GM18951 (cell line): ENCODE results near the gene PRR35.

Source experiments
- POLR2A ChIP-seq: IDR thresholded peaks from 4 replicates; pipeline ENCODE4 v1.6.1; 2011; ENCODE audit warnings: mild to moderate bottlenecking; ENCODE audit not compliant: insufficient read length, insufficient read depth; ENCODE audit errors: extremely low read depth
- in situ Hi-C: fragments of 300-500 bp; cut with MboI; formaldehyde crosslinking; loops from one replicate; pipeline ENCODE4 v1.12.0; 2022; ENCODE audit warnings: low sequenced_read_pairs, mixed read lengths, inconsistent platforms; ENCODE audit not compliant: unreplicated experiment

The PRR35 gene

GRCh38 chr16:578870-579405, 18.7 kb downstream of the PRR35 start:
- in situ Hi-C loops, result no loop called here
- TF ChIP-seq POLR2A, result no peak

DNA sequence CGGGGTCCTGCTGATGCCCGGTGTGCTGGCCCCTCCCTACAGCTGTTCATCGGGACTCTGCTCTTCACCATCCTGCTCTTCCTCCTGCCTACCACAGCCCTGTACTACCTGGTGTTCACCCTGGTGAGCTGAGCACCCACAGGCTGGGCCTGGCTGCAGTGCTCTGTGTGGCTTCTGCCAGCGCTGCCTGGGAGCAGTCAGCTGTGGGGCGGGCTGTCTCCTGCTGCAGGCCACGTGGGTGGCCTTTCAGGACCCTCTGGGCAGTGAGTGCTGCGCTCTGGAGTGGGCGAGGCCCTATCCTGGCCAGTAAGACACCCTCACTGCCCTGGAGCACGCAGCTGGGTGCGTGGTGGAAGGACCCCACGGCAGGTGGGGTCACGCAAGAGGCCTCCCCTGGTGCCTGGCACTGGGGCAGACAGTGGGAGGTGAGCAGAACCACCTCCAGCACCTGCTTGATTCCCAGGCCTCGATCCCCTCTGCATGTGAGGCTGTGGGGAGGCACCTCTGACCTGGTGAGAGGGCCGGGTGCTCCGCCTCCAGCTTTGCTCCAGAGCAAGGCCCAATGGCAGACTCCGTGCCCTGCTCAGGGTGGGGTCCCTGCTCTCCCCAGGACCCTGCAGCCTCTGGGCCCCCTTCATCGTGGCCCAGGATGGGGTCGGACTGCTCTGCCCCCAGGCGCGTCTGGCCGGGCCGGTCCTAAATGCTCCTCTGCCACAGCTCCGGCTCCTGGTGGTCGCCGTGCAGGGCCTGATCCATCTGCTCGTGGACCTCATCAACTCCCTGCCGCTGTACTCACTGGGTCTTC, 20.1 kb downstream of the PRR35 start:
- in situ Hi-C loops, result no loop called here
- no peak for TF ChIP-seq POLR2A

- in situ Hi-C loops, result no loop called here
Observed at GRCh38 chr16:580946-581498, 20.8 kb downstream of the PRR35 start.

GRCh38 chr16:582218-582613, 22.0 kb downstream of the PRR35 start:
- no peak for TF ChIP-seq POLR2A
- in situ Hi-C loops, result no loop called here

More at GRCh38 chr16:580946-581498, 20.8 kb downstream of the PRR35 start:
- TF ChIP-seq POLR2A, result no peak

DNA sequence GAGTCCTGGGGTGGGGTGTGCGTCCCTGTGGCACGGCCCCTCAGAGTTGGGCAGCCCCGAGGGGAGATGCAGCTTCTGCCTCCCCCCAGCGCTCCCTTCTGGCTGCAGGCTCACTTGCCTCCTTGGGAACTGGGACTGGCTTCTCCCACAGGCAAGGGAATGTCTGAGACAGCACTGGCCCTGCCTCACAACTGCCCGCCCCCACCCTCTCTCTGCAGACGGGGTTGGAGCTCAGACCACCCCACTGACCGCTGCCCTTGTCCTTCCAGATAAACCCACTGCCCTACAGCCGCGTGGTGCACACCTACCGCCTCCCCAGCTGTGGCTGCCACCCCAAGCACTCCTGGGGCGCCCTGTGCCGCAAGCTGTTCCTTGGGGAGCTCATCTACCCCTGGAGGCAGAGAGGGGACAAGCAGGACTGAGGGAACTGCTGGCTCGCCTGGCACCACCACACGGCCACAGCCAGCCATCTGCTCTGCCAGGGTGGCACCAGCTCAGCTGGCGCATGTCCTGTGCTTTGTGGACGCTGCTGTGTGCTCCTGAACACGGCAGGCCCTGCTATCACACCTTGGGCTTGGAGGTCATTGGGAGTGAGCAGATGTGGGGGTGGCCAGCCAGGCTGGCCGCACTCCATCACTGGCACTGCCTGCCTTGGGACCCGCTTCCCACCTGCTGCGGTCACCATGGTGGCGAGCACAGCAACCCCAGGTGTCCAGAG, 22.6 kb downstream of the PRR35 start:
- no peak for TF ChIP-seq POLR2A
- in situ Hi-C loops, result no loop called here

- in situ Hi-C loops, result no loop called here
- no peak for TF ChIP-seq POLR2A
Observed at GRCh38 chr16:583470-583814, 23.2 kb downstream of the PRR35 start.

DNA sequence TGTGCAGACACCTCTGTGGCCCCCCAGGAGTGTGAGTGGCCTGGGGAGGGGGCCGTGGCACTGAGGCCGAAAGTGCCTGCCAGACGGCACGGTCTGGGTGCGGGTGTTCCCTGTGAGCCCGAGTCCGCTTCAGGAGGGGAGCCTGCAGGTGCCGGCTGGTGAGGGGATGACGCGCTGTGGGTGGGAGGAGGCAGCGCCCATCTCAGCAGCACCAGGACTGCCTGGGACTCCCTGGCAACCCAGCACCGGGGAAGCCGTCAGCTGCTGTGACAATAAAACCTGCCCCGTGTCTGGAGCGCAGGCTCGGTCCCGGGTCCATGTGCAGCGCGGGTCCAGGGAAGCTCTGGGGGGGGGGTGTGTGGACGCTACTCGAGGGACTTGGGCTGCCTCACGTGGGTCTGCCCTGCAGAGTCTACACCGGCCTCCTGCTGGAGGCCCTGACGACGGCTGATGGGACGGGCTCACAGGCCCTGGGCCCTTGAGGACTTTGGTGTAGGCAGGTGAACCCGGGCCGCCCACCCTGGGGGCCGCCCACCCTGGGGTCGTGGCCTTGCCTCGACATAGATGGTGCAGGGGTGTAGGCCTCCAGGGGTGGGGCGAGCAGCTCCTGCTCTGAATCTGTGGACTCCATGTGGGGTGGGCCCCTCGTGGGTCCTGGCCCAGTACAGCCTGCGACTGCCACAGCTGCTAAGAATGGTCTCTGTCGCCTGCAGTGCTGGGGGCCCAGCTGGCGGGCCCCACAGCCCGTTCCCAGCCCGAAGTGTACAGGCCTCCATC, 23.8 kb downstream of the PRR35 start:
- in situ Hi-C loops, result no loop called here
- TF ChIP-seq POLR2A, result no peak

- no peak for TF ChIP-seq POLR2A
- in situ Hi-C loops, result no loop called here
Observed at GRCh38 chr16:585351-585750, 25.2 kb downstream of the PRR35 start.

GRCh38 chr16:586047-586644, 26.0 kb downstream of the PRR35 start:
- in situ Hi-C loops, result no loop called here
- TF ChIP-seq POLR2A, result peak; percentile 6

- in situ Hi-C loops, result no loop called here
- TF ChIP-seq POLR2A, result peak; percentile 34
Observed at GRCh38 chr16:586645-587590, 26.7 kb downstream of the PRR35 start.

- in situ Hi-C loops, result no loop called here
- TF ChIP-seq POLR2A, result no peak
Observed at GRCh38 chr16:588639-588888, 28.4 kb downstream of the PRR35 start.
